ENCODE results near the gene MEDAG. TPM values are rescaled to one million over a fixed set of nuclear protein-coding genes. Genes with fewer than 3 reads are reported as not detected.

The MEDAG gene
- total RNA-seq, 4 donors from 2014 or later: 16.8 to 189 (median 38.4) TPM

GRCh38 chr13:30869491-30869890, 36.6 kb upstream of the MEDAG start:
- Histone ChIP-seq H3K4me1 (peaks cover 0 to 75% (median 32%) of the 10 kb centered on the region in 3 donors), H3K27ac (peak overlapping the region; percentile 4 to 85 (median 80)), H3K4me3 (no peak overlapping the region), H3K27me3 (no peaks in the 10 kb centered on the region), H3K36me3 (no peaks in the 10 kb centered on the region), H3K9me3 (no peaks in the 10 kb centered on the region)
- no peak for ATAC-seq
- TF ChIP-seq CTCF (IDR thresholded peaks at IDR 0.05) (no peak), EP300 (IDR thresholded peaks at IDR 0.05) (no peak)
- WGBS, 2 donors (ENCODE audit: low coverage in 1 of 2): 38 to 39% methylated on average over 2 to 7 of the region's 7 CpGs

GRCh38 chr13:30870049-30870884, 35.8 kb upstream of the MEDAG start:
- 34 to 43% methylated on average over 2 to 4 of the region's 9 CpGs for WGBS, 2 donors (ENCODE audit: low coverage in 1 of 2)
- H3K36me3 ChIP-seq: no peaks in the 10 kb centered on the region
- TF ChIP-seq POLR2AphosphoS5 (IDR thresholded peaks at IDR 0.05) (peak; percentile 55), EP300 (IDR thresholded peaks at IDR 0.05) (no peak)
- peaks cover 0 to 67% (median 25%) of the 10 kb centered on the region in 3 donors for H3K4me1 ChIP-seq
- H3K27me3 ChIP-seq: no peaks in the 10 kb centered on the region
- H3K27ac ChIP-seq: peak overlapping the region; percentile 4 to 85 (median 80)
- H3K9me3 ChIP-seq: no peaks in the 10 kb centered on the region
- ATAC-seq: peak; percentile 86
- H3K4me3 ChIP-seq: no peak overlapping the region

GRCh38 chr13:30870916-30871587, 35.0 kb upstream of the MEDAG start:
- H3K9me3 ChIP-seq: no peaks in the 10 kb centered on the region
- no peak overlapping the region for H3K4me3 ChIP-seq
- ATAC-seq: no peak
- 75 to 91% methylated on average over 2 to 4 of the region's 24 CpGs for WGBS, 2 donors (ENCODE audit: low coverage in 1 of 2)
- TF ChIP-seq POLR2AphosphoS5 (IDR thresholded peaks at IDR 0.05): no peak
- no peak for TF ChIP-seq POLR2A (IDR thresholded peaks at IDR 0.05)
- no peak for TF ChIP-seq EP300 (IDR thresholded peaks at IDR 0.05)
- no peak for TF ChIP-seq CTCF (IDR thresholded peaks at IDR 0.05)
- H3K36me3 ChIP-seq: no peaks in the 10 kb centered on the region
- H3K27me3 ChIP-seq: no peaks in the 10 kb centered on the region
- peak overlapping the region in 3 of 4 donors; percentile 79 to 85 (median 82) for H3K27ac ChIP-seq
- H3K4me1 ChIP-seq: peaks cover 0 to 60% (median 22%) of the 10 kb centered on the region in 3 donors

- Histone ChIP-seq H3K36me3 (no peaks in the 10 kb centered on the region), H3K4me3 (no peak overlapping the region), H3K9me3 (no peaks in the 10 kb centered on the region), H3K27ac (peak overlapping the region in 3 of 4 donors; percentile 79 to 85 (median 82)), H3K4me1 (peaks cover 0 to 58% (median 22%) of the 10 kb centered on the region in 3 donors), H3K27me3 (no peaks in the 10 kb centered on the region)
- ATAC-seq: no peak
- WGBS, 2 donors (ENCODE audit: low coverage in 1 of 2): 83 to 87% methylated on average over 7 to 12 of the region's 17 CpGs
- no peak for TF ChIP-seq POLR2A (IDR thresholded peaks at IDR 0.05)
- no peak for TF ChIP-seq POLR2AphosphoS5 (IDR thresholded peaks at IDR 0.05)
- TF ChIP-seq EP300 (IDR thresholded peaks at IDR 0.05): no peak
Observed at GRCh38 chr13:30871588-30872275, 34.3 kb upstream of the MEDAG start.

- H3K27ac ChIP-seq: peak overlapping the region in 3 of 4 donors; percentile 37 to 85 (median 79)
- no peak overlapping the region for H3K4me3 ChIP-seq
- no peaks in the 10 kb centered on the region for H3K9me3 ChIP-seq
- H3K36me3 ChIP-seq: no peaks in the 10 kb centered on the region
- no peak for TF ChIP-seq POLR2AphosphoS5 (IDR thresholded peaks at IDR 0.05)
- TF ChIP-seq POLR2A (IDR thresholded peaks at IDR 0.05): no peak
- WGBS, 2 donors (ENCODE audit: low coverage in 1 of 2): 66% methylated on average over 2 of the region's 7 CpGs; no CpG with 5 or more reads in 1 of the 2 donors
- ATAC-seq: no peak
- no peaks in the 10 kb centered on the region for H3K27me3 ChIP-seq
- peaks cover 0 to 58% (median 22%) of the 10 kb centered on the region in 3 donors for H3K4me1 ChIP-seq
Observed at GRCh38 chr13:30872276-30872594, 33.8 kb upstream of the MEDAG start.

All from gastroesophageal sphincter (tissue), 4 donors.